Mesenchymal stem cell (in vitro differentiated cells and primary cell): ENCODE measurements around the gene CA10.

ENCODE experiments used
- DNase-seq: peaks from one replicate; pipeline ENCODE4 v3.0.0-alpha.2; 2013
- H2AFZ ChIP-seq: one replicate; pipeline ENCODE4 v1.6.1; 2013; ENCODE audit warnings: low read depth, mild to moderate bottlenecking, control low read depth, inconsistent platforms, low read length, moderate library complexity
- H2AK5ac ChIP-seq: 2 replicates; pipeline ENCODE4 v1.6.1; 2013; ENCODE audit warnings: low read length, moderate library complexity, mild to moderate bottlenecking, inconsistent platforms; ENCODE audit not compliant: severe bottlenecking
- H2BK120ac ChIP-seq: one replicate; pipeline ENCODE4 v1.6.1; 2013; ENCODE audit warnings: low read depth, mild to moderate bottlenecking, inconsistent platforms, low read length, moderate library complexity
- H2BK12ac ChIP-seq, 2 experiments: one replicate each; pipeline ENCODE4 v1.6.1; 2013; ENCODE audit warnings: inconsistent platforms in 2 of 2, low read length in 2 of 2, mild to moderate bottlenecking in 2 of 2, moderate library complexity in 2 of 2, control low read depth in 1 of 2
- H2BK15ac ChIP-seq: one replicate; pipeline ENCODE4 v1.6.1; 2013; ENCODE audit warnings: mild to moderate bottlenecking, low read depth, inconsistent platforms; ENCODE audit not compliant: poor library complexity, severe bottlenecking
- H2BK5ac ChIP-seq: 2 replicates; pipeline ENCODE4 v1.6.1; 2013; ENCODE audit warnings: low read depth, mild to moderate bottlenecking, low read length, control low read depth, inconsistent platforms; ENCODE audit not compliant: poor library complexity, severe bottlenecking
- H3K14ac ChIP-seq, 2 experiments: one replicate each; pipeline ENCODE4 v1.6.1; 2013; ENCODE audit warnings: inconsistent platforms in 2 of 2, low read length in 2 of 2, control low read depth in 1 of 2, mild to moderate bottlenecking in 1 of 2, moderate library complexity in 1 of 2
- H3K18ac ChIP-seq, 2 experiments: one replicate each; pipeline ENCODE4 v1.6.1; 2013; ENCODE audit warnings: inconsistent platforms in 2 of 2, low read length in 2 of 2, control low read depth in 1 of 2, low read depth in 1 of 2, mild to moderate bottlenecking in 1 of 2
- H3K23ac ChIP-seq, 2 experiments: one replicate each; pipeline ENCODE4 v1.6.1; 2013; ENCODE audit warnings: inconsistent platforms in 2 of 2, low read length in 2 of 2, mild to moderate bottlenecking in 2 of 2, moderate library complexity in 2 of 2, control low read depth in 1 of 2
- H3K27ac ChIP-seq: 2 replicates; pipeline ENCODE4 v1.5.1; 2013; ENCODE audit warnings: mild to moderate bottlenecking, moderate library complexity, low read length, control low read depth, inconsistent platforms; ENCODE audit not compliant: poor library complexity, severe bottlenecking
- H3K27me3 ChIP-seq, 2 experiments: 2 replicates each; pipeline versions ENCODE4 v1.6.1 to v1.7.0; 2013; ENCODE audit warnings: low read length in 2 of 2, mild to moderate bottlenecking in 2 of 2, moderate library complexity in 2 of 2, control low read depth in 1 of 2, inconsistent platforms in 1 of 2; ENCODE audit not compliant: control insufficient read depth in 1 of 2, insufficient read depth in 1 of 2
- H3K36me3 ChIP-seq, 2 experiments: 2 replicates each; pipeline versions ENCODE4 v1.6.1 to v1.7.0; 2013; ENCODE audit warnings: low read length in 2 of 2, control low read depth in 1 of 2, inconsistent platforms in 1 of 2, low read depth in 1 of 2, mild to moderate bottlenecking in 1 of 2; ENCODE audit not compliant: insufficient read depth in 2 of 2, control insufficient read depth in 1 of 2
- H3K4ac ChIP-seq, 2 experiments: one replicate each; pipeline ENCODE4 v1.6.1; 2013; ENCODE audit warnings: inconsistent platforms in 2 of 2, low read length in 2 of 2, mild to moderate bottlenecking in 2 of 2, moderate library complexity in 2 of 2, control low read depth in 1 of 2, low read depth in 1 of 2
- H3K4me1 ChIP-seq: 2 replicates; pipeline ENCODE4 v1.6.1; 2013; ENCODE audit warnings: low read depth, low read length, control low read depth; ENCODE audit not compliant: control insufficient read depth, insufficient read depth
- H3K4me2 ChIP-seq: 2 replicates; pipeline ENCODE4 v1.6.1; 2013; ENCODE audit warnings: low read length, mild to moderate bottlenecking, inconsistent platforms; ENCODE audit not compliant: poor library complexity, severe bottlenecking
- H3K4me3 ChIP-seq, 2 experiments: 2 replicates each; pipeline versions ENCODE4 v1.5.1 to v1.7.0; 2013; ENCODE audit warnings: low read length in 2 of 2, mild to moderate bottlenecking in 2 of 2, control low read depth in 1 of 2, low read depth in 1 of 2; ENCODE audit not compliant: insufficient read depth in 1 of 2
- H3K79me1 ChIP-seq: replicated peaks from 2 replicates; pipeline ENCODE4 v1.6.1; 2013; ENCODE audit warnings: mild to moderate bottlenecking, control low read depth, low read length, inconsistent platforms; ENCODE audit not compliant: poor library complexity, severe bottlenecking
- H3K9ac ChIP-seq: 2 replicates; pipeline ENCODE4 v1.7.0; 2013; ENCODE audit warnings: mild to moderate bottlenecking, low read length, moderate library complexity
- H3K9me3 ChIP-seq: 2 replicates; pipeline ENCODE4 v1.7.0; 2013; ENCODE audit warnings: mild to moderate bottlenecking, low read length; ENCODE audit not compliant: control insufficient read depth
- H4K8ac ChIP-seq: one replicate; pipeline ENCODE4 v1.6.1; 2013; ENCODE audit warnings: inconsistent platforms, mild to moderate bottlenecking, low read length, moderate library complexity
- H4K91ac ChIP-seq: one replicate; pipeline ENCODE4 v1.6.1; 2013; ENCODE audit warnings: mild to moderate bottlenecking, low read length, inconsistent platforms
- WGBS: methylation state at CpG from one replicate; pipeline ENCODE4 v1.1.7; 2013; ENCODE audit warnings: mixed read lengths; 5-methylcytosine and 5-hydroxymethylcytosine counted together

Gene CA10

DNA sequence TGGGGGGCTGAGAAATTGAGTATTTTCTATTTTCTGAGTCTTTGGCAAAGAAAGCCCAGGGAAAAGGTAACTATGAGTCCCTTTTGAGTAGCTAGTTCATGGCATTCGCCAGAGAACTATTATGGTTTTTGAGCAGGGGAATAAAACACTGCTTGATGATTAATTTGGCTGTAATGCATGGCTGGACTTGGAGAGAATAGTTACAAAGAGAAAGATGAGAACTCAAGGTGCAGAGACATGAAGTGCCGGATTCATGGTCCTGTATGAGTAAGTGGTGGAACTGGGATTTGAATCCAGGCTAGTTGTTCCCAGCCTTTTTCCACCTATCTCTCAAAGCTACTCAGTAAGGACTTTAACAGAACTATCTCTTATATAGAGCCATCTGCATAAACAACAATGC is 266.6 kb downstream of the CA10 start:
- no peak overlapping the region for H2AFZ ChIP-seq
- H3K14ac ChIP-seq: no peak overlapping the region
- no peak overlapping the region for H2BK120ac ChIP-seq
- H3K4me1 ChIP-seq: no peaks in the 10 kb centered on the region
- no peak for DNase-seq
- H3K4ac ChIP-seq: no peak overlapping the region
- 43% methylated on average over 1 of the region's 2 CpGs for WGBS
- no peak overlapping the region for H2BK12ac ChIP-seq
- H2BK15ac ChIP-seq: no peak overlapping the region
- no peak overlapping the region for H4K91ac ChIP-seq
- H3K79me1 ChIP-seq: no peaks in the 10 kb centered on the region
- H3K23ac ChIP-seq: no peak overlapping the region
- no peak overlapping the region for H3K4me3 ChIP-seq
- H3K4me2 ChIP-seq: no peak overlapping the region
- no peak overlapping the region for H2AK5ac ChIP-seq
- no peaks in the 10 kb centered on the region for H3K27me3 ChIP-seq
- no peak overlapping the region for H2BK5ac ChIP-seq
- H3K9ac ChIP-seq: no peak overlapping the region
- H3K27ac ChIP-seq: no peak overlapping the region
- no peaks in the 10 kb centered on the region for H3K9me3 ChIP-seq
- no peaks in the 10 kb centered on the region for H3K36me3 ChIP-seq
- H3K18ac ChIP-seq: no peak overlapping the region
- no peak overlapping the region for H4K8ac ChIP-seq

DNA sequence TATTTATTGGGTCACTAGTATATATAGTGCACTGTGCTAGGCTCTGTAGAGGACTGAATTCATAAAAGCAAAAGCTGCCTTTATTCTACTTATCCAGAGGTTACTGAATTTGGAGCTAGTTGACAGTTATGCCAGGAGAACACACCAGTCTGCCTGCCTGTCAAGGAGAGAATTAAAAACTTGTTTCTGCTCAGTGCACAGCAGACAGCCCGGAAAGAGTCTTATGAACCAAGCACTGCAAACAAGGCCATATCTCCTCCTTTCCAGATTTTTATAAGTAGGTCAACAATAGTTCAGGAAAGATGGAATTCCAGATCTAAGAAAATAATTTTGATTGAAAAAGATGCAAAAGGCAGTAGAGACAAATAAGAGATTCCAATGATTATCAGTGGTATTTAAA is 267.8 kb downstream of the CA10 start:
- Histone ChIP-seq H3K9ac (no peak overlapping the region), H3K14ac (no peak overlapping the region)

DNA sequence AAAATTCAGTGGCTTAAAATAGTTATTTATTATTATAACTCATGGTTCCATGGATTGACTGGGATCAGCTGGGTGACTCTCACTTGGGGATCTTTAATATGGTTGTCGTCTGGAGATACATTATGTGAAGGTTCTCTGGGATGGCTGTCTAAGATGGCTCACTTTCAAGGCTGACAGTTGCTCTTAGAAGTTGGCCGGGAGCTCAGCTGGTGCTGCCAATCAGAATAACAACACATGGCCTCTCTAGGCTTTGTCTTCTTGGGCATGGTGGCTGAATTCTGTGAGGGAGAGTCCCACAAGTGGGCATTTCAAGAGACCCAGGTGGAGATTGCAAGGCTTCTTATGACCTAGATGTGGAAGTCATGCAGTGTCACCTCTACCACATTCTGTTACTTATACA is 269.7 kb downstream of the CA10 start:
- Histone ChIP-seq H3K9me3 (no peaks in the 10 kb centered on the region), H3K18ac (no peak overlapping the region), H2BK5ac (no peak overlapping the region), H3K4me1 (no peaks in the 10 kb centered on the region), H3K4me2 (no peak overlapping the region), H3K79me1 (no peaks in the 10 kb centered on the region), H3K4me3 (no peak overlapping the region), H3K4ac (no peak overlapping the region), H4K91ac (no peak overlapping the region), H3K14ac (no peak overlapping the region), H3K27ac (no peak overlapping the region), H3K23ac (no peak overlapping the region), H2AK5ac (no peak overlapping the region), H2BK120ac (no peak overlapping the region), H2AFZ (no peak overlapping the region), H3K9ac (no peak overlapping the region), H4K8ac (no peak overlapping the region), H3K36me3 (no peaks in the 10 kb centered on the region), H3K27me3 (no peaks in the 10 kb centered on the region), H2BK12ac (no peak overlapping the region), H2BK15ac (no peak overlapping the region)
- 76% methylated on average over 2 of the region's 2 CpGs for WGBS
- no peak for DNase-seq

More for the DNA sequence above, 267.8 kb downstream of the CA10 start:
- Histone ChIP-seq H3K9me3 (no peaks in the 10 kb centered on the region), H3K23ac (no peak overlapping the region), H3K4me2 (no peak overlapping the region), H2AFZ (no peak overlapping the region), H4K8ac (no peak overlapping the region), H3K27me3 (no peaks in the 10 kb centered on the region), H4K91ac (no peak overlapping the region), H2BK5ac (no peak overlapping the region), H2BK120ac (no peak overlapping the region), H3K36me3 (no peaks in the 10 kb centered on the region), H3K18ac (no peak overlapping the region), H3K4ac (no peak overlapping the region), H2BK12ac (no peak overlapping the region), H3K4me3 (no peak overlapping the region), H2BK15ac (no peak overlapping the region), H3K27ac (no peak overlapping the region), H2AK5ac (no peak overlapping the region), H3K79me1 (no peaks in the 10 kb centered on the region), H3K4me1 (no peaks in the 10 kb centered on the region)
- no peak for DNase-seq
- WGBS: 60% methylated on average over 1 of the region's 1 CpG

DNA sequence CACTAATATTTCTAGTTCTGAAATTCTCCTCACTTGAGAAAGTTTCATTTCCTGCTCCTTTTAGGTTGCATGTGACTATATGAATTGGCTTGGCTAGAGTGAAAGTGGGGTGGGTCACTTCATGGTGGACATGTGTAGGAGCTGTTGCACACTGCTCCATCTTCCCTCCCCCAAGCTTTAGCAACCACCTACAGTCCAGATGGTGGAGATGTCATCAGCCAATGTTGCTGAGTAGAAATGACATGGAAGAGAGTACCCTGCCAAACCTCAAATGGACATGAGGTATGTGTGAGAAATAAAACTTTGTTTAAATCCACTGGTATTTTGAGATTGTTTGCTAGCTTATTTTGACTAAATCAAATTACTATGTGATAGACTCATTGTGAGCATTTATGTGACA is 281.5 kb downstream of the CA10 start:
- H3K79me1 ChIP-seq: no peaks in the 10 kb centered on the region
- no peak overlapping the region for H3K9ac ChIP-seq
- H3K4ac ChIP-seq: no peak overlapping the region
- H2BK15ac ChIP-seq: no peak overlapping the region
- H4K8ac ChIP-seq: no peak overlapping the region
- no peak for DNase-seq
- H3K23ac ChIP-seq: no peak overlapping the region
- H2BK5ac ChIP-seq: no peak overlapping the region
- no peak overlapping the region for H3K27ac ChIP-seq
- no peak overlapping the region for H3K4me3 ChIP-seq
- no peak overlapping the region for H3K14ac ChIP-seq
- no peak overlapping the region for H3K4me2 ChIP-seq
- no peaks in the 10 kb centered on the region for H3K36me3 ChIP-seq
- H3K18ac ChIP-seq: no peak overlapping the region
- no peaks in the 10 kb centered on the region for H3K9me3 ChIP-seq
- no peaks in the 10 kb centered on the region for H3K27me3 ChIP-seq
- H2BK120ac ChIP-seq: no peak overlapping the region
- no peaks in the 10 kb centered on the region for H3K4me1 ChIP-seq
- no peak overlapping the region for H2AFZ ChIP-seq
- H2BK12ac ChIP-seq: no peak overlapping the region
- no peak overlapping the region for H2AK5ac ChIP-seq
- H4K91ac ChIP-seq: no peak overlapping the region
